ENCODE data around the gene PARP9. TPM values are rescaled to one million over a fixed set of nuclear protein-coding genes. Genes with fewer than 3 reads are reported as not detected.

The PARP9 gene
- total and polyA plus RNA-seq, 2 experiments from 2014 or later = 15.0 to 29.8 TPM

DNA sequence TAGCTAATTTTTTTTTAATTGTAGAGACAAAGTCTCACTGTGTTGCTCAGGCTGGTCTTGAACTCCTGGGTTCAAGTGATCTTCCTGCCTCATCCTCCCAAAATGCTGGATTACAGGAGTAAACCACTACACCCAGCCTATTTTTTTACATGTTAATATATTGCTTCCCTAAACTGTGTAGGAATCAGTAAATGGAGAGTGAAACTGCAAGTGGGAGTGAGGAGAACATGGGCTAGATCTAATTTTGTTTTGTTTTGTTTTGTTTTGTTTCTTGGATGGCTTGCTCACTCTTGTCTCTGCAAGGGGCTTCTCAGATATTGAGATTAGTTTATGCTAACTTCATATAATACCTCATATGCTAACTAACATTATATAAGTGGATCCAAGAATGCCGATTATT lies 44.8 kb upstream of the PARP9 start:
- Histone ChIP-seq H3K9me2 (replicated peaks; ENCODE audit: insufficient read depth) (no peaks in the 10 kb centered on the region), H4K20me1 (ENCODE audit: insufficient read depth, poor library complexity, severe bottlenecking) (no peaks in the 10 kb centered on the region), H3K4me3 (no peak overlapping the region), H3K27ac (no peak overlapping the region), H3K79me2 (no peaks in the 10 kb centered on the region), H3K4me2 (no peak overlapping the region), H3K27me3 (no peaks in the 10 kb centered on the region), H2AFZ (no peak overlapping the region), H3K36me3 (replicated peaks; ENCODE audit: insufficient read depth, low read depth) (no peaks in the 10 kb centered on the region), H3K9me3 (ENCODE audit: low read depth) (no peaks in the 10 kb centered on the region), H3K4me1 (ENCODE audit: insufficient read depth) (no peaks in the 10 kb centered on the region)
- no peak for TF ChIP-seq EZH2phosphoT487 (IDR thresholded peaks at IDR 0.05; ENCODE audit: low read depth, severe bottlenecking, unreplicated experiment)
- no peak for TF ChIP-seq EZH2 (IDR thresholded peaks at IDR 0.05; ENCODE audit: borderline replicate concordance)
- DNase-seq (ENCODE audit: low spot score) = no peak
- WGBS (ENCODE audit: low lambda C conversion rate, missing lambda C conversion rate) = 90% methylated on average over 1 of the region's 1 CpG

DNA sequence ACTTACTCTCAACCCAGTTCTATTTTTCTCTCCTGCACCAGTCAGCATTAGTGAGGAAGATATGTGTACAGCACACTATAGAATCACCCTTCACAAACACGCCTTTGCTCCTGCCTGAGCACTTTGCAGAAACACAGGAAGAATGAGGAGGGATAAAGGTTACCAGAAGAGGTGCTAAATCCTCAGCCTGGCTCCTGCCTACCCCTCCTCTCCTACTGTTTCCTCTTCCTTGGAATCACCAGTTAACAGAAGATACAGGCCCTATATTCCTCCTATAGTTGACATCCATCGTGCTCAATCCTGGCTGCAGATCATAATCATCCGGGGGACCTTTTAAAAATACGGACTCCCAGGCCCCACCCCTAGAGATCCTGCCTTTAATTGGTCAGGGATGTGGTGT lies 42.2 kb upstream of the PARP9 start:
- Histone ChIP-seq H3K9me3 (ENCODE audit: low read depth) (no peaks in the 10 kb centered on the region), H3K4me1 (ENCODE audit: insufficient read depth) (no peaks in the 10 kb centered on the region), H3K4me2 (no peak overlapping the region), H3K79me2 (no peaks in the 10 kb centered on the region), H4K20me1 (ENCODE audit: insufficient read depth, poor library complexity, severe bottlenecking) (no peaks in the 10 kb centered on the region), H3K27ac (no peak overlapping the region), H3K9me2 (replicated peaks; ENCODE audit: insufficient read depth) (no peaks in the 10 kb centered on the region), H3K27me3 (no peaks in the 10 kb centered on the region), H2AFZ (no peak overlapping the region), H3K36me3 (replicated peaks; ENCODE audit: insufficient read depth, low read depth) (no peaks in the 10 kb centered on the region), H3K4me3 (no peak overlapping the region)
- TF ChIP-seq EZH2phosphoT487 (IDR thresholded peaks at IDR 0.05; ENCODE audit: low read depth, severe bottlenecking, unreplicated experiment) (no peak), EZH2 (IDR thresholded peaks at IDR 0.05; ENCODE audit: borderline replicate concordance) (no peak)
- TF ChIP-seq, protein P1, sequence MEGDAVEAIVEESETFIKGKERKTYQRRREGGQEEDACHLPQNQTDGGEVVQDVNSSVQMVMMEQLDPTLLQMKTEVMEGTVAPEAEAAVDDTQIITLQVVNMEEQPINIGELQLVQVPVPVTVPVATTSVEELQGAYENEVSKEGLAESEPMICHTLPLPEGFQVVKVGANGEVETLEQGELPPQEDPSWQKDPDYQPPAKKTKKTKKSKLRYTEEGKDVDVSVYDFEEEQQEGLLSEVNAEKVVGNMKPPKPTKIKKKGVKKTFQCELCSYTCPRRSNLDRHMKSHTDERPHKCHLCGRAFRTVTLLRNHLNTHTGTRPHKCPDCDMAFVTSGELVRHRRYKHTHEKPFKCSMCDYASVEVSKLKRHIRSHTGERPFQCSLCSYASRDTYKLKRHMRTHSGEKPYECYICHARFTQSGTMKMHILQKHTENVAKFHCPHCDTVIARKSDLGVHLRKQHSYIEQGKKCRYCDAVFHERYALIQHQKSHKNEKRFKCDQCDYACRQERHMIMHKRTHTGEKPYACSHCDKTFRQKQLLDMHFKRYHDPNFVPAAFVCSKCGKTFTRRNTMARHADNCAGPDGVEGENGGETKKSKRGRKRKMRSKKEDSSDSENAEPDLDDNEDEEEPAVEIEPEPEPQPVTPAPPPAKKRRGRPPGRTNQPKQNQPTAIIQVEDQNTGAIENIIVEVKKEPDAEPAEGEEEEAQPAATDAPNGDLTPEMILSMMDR (IDR thresholded peaks at IDR 0.05; ENCODE audit: poor library complexity) = no peak
- no peak for DNase-seq (ENCODE audit: low spot score)
- WGBS (ENCODE audit: low lambda C conversion rate, missing lambda C conversion rate) = 79% methylated on average over 4 of the region's 4 CpGs

DNA sequence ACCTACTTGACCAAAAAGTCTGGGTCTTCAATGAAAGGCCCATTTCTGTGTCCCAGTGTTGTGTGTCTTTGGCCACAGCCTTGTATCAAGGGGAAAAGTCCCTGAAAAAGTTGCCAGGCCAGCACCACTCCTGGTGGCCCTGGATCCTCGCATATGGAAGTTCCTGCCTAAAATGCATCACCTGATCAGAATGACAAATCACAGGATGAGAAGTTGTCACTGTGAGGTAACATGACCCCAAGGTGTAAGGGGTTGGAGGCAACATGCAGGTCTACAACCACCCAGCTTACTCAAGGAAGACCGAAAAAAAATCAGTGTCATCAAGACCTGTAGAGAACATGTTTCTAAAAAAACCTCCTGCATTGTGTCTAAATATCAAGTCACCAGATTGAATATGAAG lies 39.0 kb upstream of the PARP9 start:
- Histone ChIP-seq H2AFZ (no peak overlapping the region), H3K9me2 (replicated peaks; ENCODE audit: insufficient read depth) (no peaks in the 10 kb centered on the region), H3K4me3 (no peak overlapping the region), H3K27me3 (no peaks in the 10 kb centered on the region), H3K9me3 (ENCODE audit: low read depth) (no peaks in the 10 kb centered on the region), H3K79me2 (no peaks in the 10 kb centered on the region), H4K20me1 (ENCODE audit: insufficient read depth, poor library complexity, severe bottlenecking) (no peaks in the 10 kb centered on the region), H3K4me1 (ENCODE audit: insufficient read depth) (no peaks in the 10 kb centered on the region), H3K36me3 (replicated peaks; ENCODE audit: insufficient read depth, low read depth) (no peaks in the 10 kb centered on the region), H3K27ac (no peak overlapping the region), H3K4me2 (no peak overlapping the region)
- 93% methylated on average over 2 of the region's 2 CpGs for WGBS (ENCODE audit: low lambda C conversion rate, missing lambda C conversion rate)
- TF ChIP-seq EZH2 (IDR thresholded peaks at IDR 0.05; ENCODE audit: borderline replicate concordance) (no peak), EZH2phosphoT487 (IDR thresholded peaks at IDR 0.05; ENCODE audit: low read depth, severe bottlenecking, unreplicated experiment) (no peak)
- TF ChIP-seq, protein P1 (IDR thresholded peaks at IDR 0.05; ENCODE audit: poor library complexity) = no peak
- no peak for DNase-seq (ENCODE audit: low spot score)

DNA sequence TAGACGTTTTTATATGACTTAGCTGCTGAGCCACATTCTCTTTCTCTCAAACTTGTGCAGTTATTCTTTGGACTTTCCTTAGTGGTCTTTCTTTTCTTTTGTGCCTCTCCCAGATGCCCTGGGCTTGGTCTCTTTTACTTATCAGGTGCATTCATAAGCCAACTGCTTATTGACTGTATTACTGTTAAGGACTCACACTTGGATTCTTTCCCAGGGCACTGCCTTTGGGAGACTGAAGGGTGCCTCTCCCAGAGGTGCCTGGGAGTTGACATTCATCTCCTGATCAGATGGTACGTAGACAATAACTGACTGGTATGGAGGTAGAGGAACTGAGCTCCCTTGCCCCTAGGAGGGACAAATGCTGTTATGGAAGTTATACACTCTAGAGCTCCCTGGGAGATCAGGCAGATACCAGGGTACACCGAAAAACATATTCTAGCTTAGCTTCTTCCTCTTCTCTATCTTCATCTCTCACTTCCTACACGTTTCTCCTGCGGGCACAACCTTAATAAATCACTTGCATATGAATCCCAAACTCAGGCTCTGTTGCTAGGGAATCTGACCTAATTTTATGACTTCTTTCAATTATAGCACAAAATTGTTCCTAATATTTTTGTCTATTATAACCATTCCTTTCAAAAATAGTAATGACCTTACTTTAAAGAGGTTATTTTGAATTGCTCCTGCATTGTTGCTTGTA lies 38.1 kb upstream of the PARP9 start:
- TF ChIP-seq, protein P1 (IDR thresholded peaks at IDR 0.05; ENCODE audit: poor library complexity) = no peak
- TF ChIP-seq EZH2phosphoT487 (IDR thresholded peaks at IDR 0.05; ENCODE audit: low read depth, severe bottlenecking, unreplicated experiment) = no peak
- no peak for TF ChIP-seq EZH2 (IDR thresholded peaks at IDR 0.05; ENCODE audit: borderline replicate concordance)
- H2AFZ ChIP-seq = no peak overlapping the region
- no peaks in the 10 kb centered on the region for H3K9me2 ChIP-seq (replicated peaks; ENCODE audit: insufficient read depth)
- H3K4me1 ChIP-seq (ENCODE audit: insufficient read depth) = no peaks in the 10 kb centered on the region
- no peaks in the 10 kb centered on the region for H3K79me2 ChIP-seq
- H3K4me3 ChIP-seq = no peak overlapping the region
- WGBS (ENCODE audit: low lambda C conversion rate, missing lambda C conversion rate) = 81% methylated on average over 5 of the region's 5 CpGs
- no peaks in the 10 kb centered on the region for H3K36me3 ChIP-seq (replicated peaks; ENCODE audit: insufficient read depth, low read depth)
- no peak overlapping the region for H3K4me2 ChIP-seq
- H3K27ac ChIP-seq = no peak overlapping the region
- H3K27me3 ChIP-seq = no peaks in the 10 kb centered on the region
- no peaks in the 10 kb centered on the region for H4K20me1 ChIP-seq (ENCODE audit: insufficient read depth, poor library complexity, severe bottlenecking)
- no peaks in the 10 kb centered on the region for H3K9me3 ChIP-seq (ENCODE audit: low read depth)
- DNase-seq (ENCODE audit: low spot score) = no peak
